Coronary artery (tissue), 2 donors: Measurements from ENCODE around the gene COQ7.

Experiments
- DNase-seq: peaks from one replicate; pipeline ENCODE4 v3.0.0-alpha.2; 2017; ENCODE audit warnings: low spot score
- H3K27ac ChIP-seq, 2 donors: fragments of 200-600 bp; sonication (generic); one replicate each; pipeline ENCODE4 v1.5.1; 2016 to 2019
- H3K4me3 ChIP-seq: fragments of 200-600 bp; sonication (generic); 2 replicates; pipeline ENCODE4 v1.5.1; 2016; ENCODE audit warnings: mild to moderate bottlenecking, moderate library complexity
- CTCF ChIP-seq: fragments of 200-600 bp; sonication (generic); IDR thresholded peaks from one replicate; pipeline ENCODE4 v1.5.1; 2019; ENCODE audit warnings: antibody characterized with exemption

COQ7 gene

GRCh38 chr16:19112099-19112407, 44.6 kb downstream of the COQ7 start:
- no peak overlapping the region for H3K4me3 ChIP-seq

GRCh38 chr16:19113577-19114358, 46.4 kb downstream of the COQ7 start, which contains the start of gene ITPRIPL2:
TSS of gene ITPRIPL2 (plus strand) at chr16:19113964. CDS start at chr16:19114462, 498 bp downstream.
- no peak for TF ChIP-seq CTCF
- H3K4me3 ChIP-seq, result peak within 1 kb of the TSS; percentile 86
- H3K27ac ChIP-seq, result peak within 1 kb of the TSS; percentile 96 to 97
- peak; percentile 95 for DNase-seq

More at GRCh38 chr16:19112099-19112407, 44.6 kb downstream of the COQ7 start:
- no peak for TF ChIP-seq CTCF
- H3K27ac ChIP-seq, result no peak overlapping the region
- DNase-seq, result no peak

- DNase-seq, result peak; percentile 84
- Histone ChIP-seq H3K27ac (peak overlapping the region; percentile 96 to 97), H3K4me3 (peak overlapping the region; percentile 86)
- TF ChIP-seq CTCF, result no peak
Measured at GRCh38 chr16:19114359-19115147, 47.1 kb downstream of the COQ7 start.

GRCh38 chr16:19115148-19116021, 48.0 kb downstream of the COQ7 start:
- Histone ChIP-seq H3K27ac (peak overlapping the region; percentile 96 to 97), H3K4me3 (peak overlapping the region; percentile 86)
- TF ChIP-seq CTCF, result no peak
- no peak for DNase-seq

GRCh38 chr16:19116711-19117449, 49.5 kb downstream of the COQ7 start:
- Histone ChIP-seq H3K27ac (peak overlapping the region in 1 of 2 donors; percentile 47), H3K4me3 (peak overlapping the region; percentile 86)
- DNase-seq, result no peak
- no peak for TF ChIP-seq CTCF

- Histone ChIP-seq H3K27ac (peak overlapping the region; percentile 83 to 84), H3K4me3 (peak overlapping the region; percentile 60)
- DNase-seq, result no peak
- no peak for TF ChIP-seq CTCF
Measured at GRCh38 chr16:19118938-19119431, 51.6 kb downstream of the COQ7 start.
